ENCODE data around the gene TIGAR. TPM values are rescaled to one million over a fixed set of nuclear protein-coding genes. Genes with fewer than 3 reads are reported as not detected.

Gene TIGAR
- total RNA-seq, 1 donor from 2014 or later = 21.0 TPM

- H3K36me3 Mint-ChIP-seq = no peaks in the 10 kb centered on the region
Measured at GRCh38 chr12:4401117-4401516, 80.1 kb downstream of the TIGAR start.

GRCh38 chr12:4402996-4403395 is 82.0 kb downstream of the TIGAR start:
- no peak for TF ChIP-seq CTCF (IDR thresholded peaks at IDR 0.05; ENCODE audit: unreplicated experiment)
- peaks cover 32% of the 10 kb centered on the region for H3K27me3 Mint-ChIP-seq (ENCODE audit: low read depth)
- DNase-seq (ENCODE audit: low spot score in 2 of 2, unreplicated experiment in 2 of 2) = no peak
- H3K36me3 Mint-ChIP-seq = no peaks in the 10 kb centered on the region
- no peak overlapping the region for H3K4me3 Mint-ChIP-seq
- no peak overlapping the region for H3K27ac Mint-ChIP-seq
- peaks cover 15% of the 10 kb centered on the region for H3K9me3 Mint-ChIP-seq
- H3K4me1 Mint-ChIP-seq = no peaks in the 10 kb centered on the region

More at GRCh38 chr12:4401117-4401516, 80.1 kb downstream of the TIGAR start:
- DNase-seq (ENCODE audit: low spot score in 2 of 2, unreplicated experiment in 2 of 2) = no peak
- Mint-ChIP-seq H3K9me3 (peaks cover 16% of the 10 kb centered on the region), H3K27ac (no peak overlapping the region), H3K27me3 (ENCODE audit: low read depth) (peaks cover 42% of the 10 kb centered on the region), H3K4me1 (no peaks in the 10 kb centered on the region), H3K4me3 (no peak overlapping the region)
- TF ChIP-seq CTCF (IDR thresholded peaks at IDR 0.05; ENCODE audit: unreplicated experiment) = no peak

Other genes with a start within 250 kb of the TIGAR start
- gene CCND2, start 47.5 kb upstream of the TIGAR start, total RNA-seq = 393 to 412 TPM (median 404 TPM) in 3 replicates
- not detected in 3 replicates for gene FGF23, start 58.5 kb downstream of the TIGAR start, total RNA-seq
- not detected in 3 replicates for gene FGF6, start 124.6 kb downstream of the TIGAR start, total RNA-seq
- gene RAD51AP1, start 217.7 kb downstream of the TIGAR start, total RNA-seq = 14.0 to 17.3 TPM (median 16.3 TPM) in 3 replicates
- gene DYRK4, start 241.0 kb downstream of the TIGAR start, total RNA-seq = 34.8 to 39.9 TPM (median 39.7 TPM) in 3 replicates

Measured in mesothelial cell of epicardium (in vitro differentiated cells).